GM18499 (cell line): ENCODE data around the gene TMEM63C.

Source experiments
- ATAC-seq: cut with Tn5 transposase; IDR thresholded peaks from one replicate; pipeline ENCODE4 v1.9.1; 2021; ENCODE audit warnings: moderate number of reproducible peaks; ENCODE audit not compliant: insufficient read depth, unreplicated experiment

Gene TMEM63C

GRCh38 chr14:77306416-77306815 is 124.8 kb downstream of the TMEM63C start:
- ATAC-seq: no peak

- no peak for ATAC-seq
These were observed 125.4 kb downstream of the TMEM63C start for GRCh38 chr14:77306851-77307496.
